ENCODE results near the gene TNFRSF25.
A peak's percentile ranks its signal among the peaks of the same experiment; 100 is the strongest.
"Not testable (repeated sequence)": the region's sequence is repeated elsewhere in the genome, so short reads cannot be mapped to it uniquely, and the experiment has no call there.

TNFRSF25 gene

GRCh38 chr1:6468729-6469461, 2.9 kb upstream of the TNFRSF25 start:
- no peak for DNase-seq (ENCODE audit: low read depth)

- DNase-seq (ENCODE audit: low read depth), result no peak
Measured at GRCh38 chr1:6467744-6468688, 2.0 kb upstream of the TNFRSF25 start.

GRCh38 chr1:6467224-6467623, 1.3 kb upstream of the TNFRSF25 start:
- DNase-seq (ENCODE audit: low read depth), result no peak

GRCh38 chr1:6466751-6467150, 778 bp upstream of the TNFRSF25 start:
- no peak for DNase-seq (ENCODE audit: low read depth)

- peak; percentile 23 for DNase-seq (ENCODE audit: low read depth)
Measured at GRCh38 chr1:6465461-6466005, 440 bp downstream of the TNFRSF25 start.

GRCh38 chr1:6464915-6465314, 1.1 kb downstream of the TNFRSF25 start:
- no peak for DNase-seq (ENCODE audit: low read depth)

- no peak for DNase-seq (ENCODE audit: low read depth)
Measured at GRCh38 chr1:6464514-6464836, 1.5 kb downstream of the TNFRSF25 start.

GRCh38 chr1:6463120-6463412, 2.9 kb downstream of the TNFRSF25 start:
- DNase-seq (ENCODE audit: low read depth), result no peak

GRCh38 chr1:6462412-6463119, 3.4 kb downstream of the TNFRSF25 start:
- no peak for DNase-seq (ENCODE audit: low read depth)

GRCh38 chr1:6461538-6462411, 4.2 kb downstream of the TNFRSF25 start:
- DNase-seq (ENCODE audit: low read depth), result no peak

- no peak for DNase-seq (ENCODE audit: low read depth)
Measured at GRCh38 chr1:6461051-6461530, 4.9 kb downstream of the TNFRSF25 start.

- peak; percentile 85 for DNase-seq (ENCODE audit: low read depth)
Measured at GRCh38 chr1:6460301-6461050, 5.5 kb downstream of the TNFRSF25 start.

- no peak for DNase-seq (ENCODE audit: low read depth)
Measured at GRCh38 chr1:6459850-6460265, 6.1 kb downstream of the TNFRSF25 start.

GRCh38 chr1:6456800-6457466, 9.0 kb downstream of the TNFRSF25 start:
- no peak for DNase-seq (ENCODE audit: low read depth)

- DNase-seq (ENCODE audit: low read depth), result not testable (repeated sequence)
Measured at GRCh38 chr1:6455752-6456520, 10.0 kb downstream of the TNFRSF25 start.

GRCh38 chr1:6454856-6455751, 10.9 kb downstream of the TNFRSF25 start:
- no peak for DNase-seq (ENCODE audit: low read depth)

GRCh38 chr1:6453895-6454855, 11.8 kb downstream of the TNFRSF25 start:
- not testable (repeated sequence) for DNase-seq (ENCODE audit: low read depth)
